Stimulated activated CD8-positive, alpha-beta memory T cell treated with anti-CD3 and anti-CD28 coated beads, Interleukin-2, amount 100 ng/mL, for 1 hour (primary cell): ENCODE measurements around the gene DUOXA1.
"Not testable (repeated sequence)": the region's sequence is repeated elsewhere in the genome, so short reads cannot be mapped to it uniquely, and the experiment has no call there.

Experiments
- DNase-seq, 2 donors: peaks; one replicate each; pipeline ENCODE4 v3.0.0-alpha.2; 2020; ENCODE audit warnings: low read depth in 2 of 2

DUOXA1 gene

GRCh38 chr15:45113380-45113990 lies 16.2 kb downstream of the DUOXA1 start:
- DNase-seq: no peak

GRCh38 chr15:45112591-45113379 lies 16.9 kb downstream of the DUOXA1 start:
- DNase-seq: no peak

- no peak for DNase-seq
Measured at GRCh38 chr15:45112143-45112590, 17.5 kb downstream of the DUOXA1 start.

GRCh38 chr15:45111390-45112142 lies 18.1 kb downstream of the DUOXA1 start:
- DNase-seq: no peak

DNA sequence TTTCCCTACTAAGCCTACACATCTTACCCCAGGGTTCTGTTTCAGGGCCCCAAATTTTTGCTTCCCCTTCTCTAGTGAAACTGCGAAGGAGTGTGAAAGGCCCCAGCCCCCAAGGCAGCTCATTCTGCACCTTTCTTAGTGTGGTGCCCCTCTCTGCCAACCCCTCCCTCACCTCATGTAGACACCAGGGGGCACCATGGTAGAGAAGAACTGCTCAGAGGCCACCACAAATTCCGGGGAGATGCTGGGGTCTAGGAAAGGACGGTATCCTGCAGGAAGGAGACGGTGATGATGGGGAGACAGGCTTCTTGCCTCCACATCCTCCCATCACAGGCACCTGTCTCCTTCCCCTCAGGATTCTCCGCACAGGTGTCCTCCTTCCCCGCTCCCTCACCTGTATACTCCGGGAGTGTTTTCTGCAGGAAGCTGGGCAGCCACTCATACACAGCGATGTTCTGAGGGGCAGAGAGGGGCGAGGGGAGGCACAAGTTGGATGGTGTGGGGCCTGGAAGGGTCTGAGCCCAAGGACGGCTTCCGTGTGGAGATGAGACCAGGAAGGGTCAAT lies 19.3 kb downstream of the DUOXA1 start:
- no peak for DNase-seq

GRCh38 chr15:45107941-45108630 lies 21.6 kb downstream of the DUOXA1 start:
- no peak for DNase-seq

DNA sequence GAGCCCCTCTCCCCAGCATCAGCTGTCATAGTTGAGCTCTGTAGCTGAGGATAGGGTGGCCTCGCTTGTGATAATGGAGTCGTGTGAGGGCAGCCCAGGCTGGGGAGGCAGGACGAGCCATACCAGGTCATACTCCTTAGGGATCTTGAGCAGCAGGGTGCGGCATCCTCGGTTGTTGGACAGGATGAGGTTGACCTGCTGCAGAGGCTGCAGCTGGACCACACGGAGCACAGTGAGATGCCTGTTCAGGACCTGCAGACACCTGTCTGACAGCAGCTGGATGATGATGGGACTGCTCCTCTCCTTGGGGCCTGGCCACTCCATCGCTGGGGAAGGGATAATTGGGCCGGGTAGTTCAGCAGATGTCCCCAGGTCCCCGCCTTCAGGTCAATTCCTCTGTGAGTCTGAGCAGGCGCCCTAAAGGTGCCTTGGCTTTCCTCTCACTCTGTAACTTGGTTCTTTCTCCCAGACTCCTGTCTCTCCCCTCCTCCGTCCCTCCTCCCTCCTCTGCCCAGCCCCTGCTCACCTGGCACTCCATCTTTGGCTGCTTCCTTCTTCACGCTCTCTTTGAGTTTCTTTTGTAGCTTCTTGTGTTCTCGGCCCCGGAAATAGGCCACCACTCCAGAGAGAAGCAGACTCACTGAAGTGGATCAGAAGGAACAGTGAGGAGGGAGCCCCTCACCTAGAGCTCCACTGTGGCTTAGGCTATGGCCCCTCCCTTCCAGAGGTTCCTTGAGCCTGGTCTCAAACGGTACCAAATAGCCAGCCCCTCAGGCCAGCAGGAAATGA lies 23.5 kb downstream of the DUOXA1 start:
- no peak for DNase-seq

- DNase-seq: no peak
Measured at GRCh38 chr15:45105586-45105985, 24.1 kb downstream of the DUOXA1 start.

- DNase-seq: not testable (repeated sequence)
Measured at GRCh38 chr15:45104170-45104569, 25.5 kb downstream of the DUOXA1 start.

DNA sequence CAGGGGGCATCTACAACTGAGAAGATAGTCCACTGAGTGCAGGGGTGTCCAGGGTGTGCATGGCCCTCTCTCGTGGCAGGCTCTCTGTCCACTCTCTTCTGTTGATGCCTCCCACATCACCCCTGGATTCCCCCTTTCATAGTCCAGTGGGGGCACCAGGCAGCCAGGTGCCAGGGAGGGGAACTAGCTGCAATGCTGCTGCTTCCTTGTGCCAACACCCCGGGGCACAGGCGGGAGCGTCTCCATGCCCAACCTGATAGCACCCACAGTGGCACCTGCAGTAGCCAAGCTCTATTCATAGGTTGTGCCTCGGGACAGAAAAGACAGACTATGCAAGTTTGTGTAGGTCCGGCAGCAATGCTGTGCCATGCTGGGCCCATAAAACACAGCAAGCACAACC lies 27.5 kb downstream of the DUOXA1 start:
- DNase-seq: no peak

- no peak for DNase-seq
Measured at GRCh38 chr15:45101749-45102148, 27.9 kb downstream of the DUOXA1 start.

- DNase-seq: no peak
Measured at GRCh38 chr15:45100884-45101625, 28.6 kb downstream of the DUOXA1 start.

- no peak for DNase-seq
Measured at GRCh38 chr15:45099549-45100165, 30.0 kb downstream of the DUOXA1 start.

- DNase-seq: no peak
Measured at GRCh38 chr15:45097466-45097865, 32.2 kb downstream of the DUOXA1 start.

DNA sequence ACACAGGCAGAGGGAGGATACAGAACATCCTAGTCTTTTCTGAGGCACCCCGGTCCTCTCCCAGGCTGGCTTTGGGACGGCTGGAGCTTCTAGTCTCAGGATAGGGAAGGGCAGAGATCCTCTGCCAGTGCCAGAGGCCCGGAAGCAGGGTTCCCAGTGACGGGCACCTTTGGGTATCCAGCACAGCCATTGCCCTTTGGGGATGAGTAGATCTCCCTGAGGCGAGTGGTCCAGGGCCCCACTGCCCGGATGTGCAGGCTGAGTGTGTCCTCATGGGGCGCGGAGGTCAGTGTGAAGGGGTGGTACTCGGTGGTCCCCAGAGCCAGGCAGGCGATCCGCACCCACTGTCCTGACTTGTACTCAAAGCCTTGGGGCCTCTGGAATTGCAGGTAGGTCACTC lies 34.0 kb downstream of the DUOXA1 start:
- no peak for DNase-seq

DNA sequence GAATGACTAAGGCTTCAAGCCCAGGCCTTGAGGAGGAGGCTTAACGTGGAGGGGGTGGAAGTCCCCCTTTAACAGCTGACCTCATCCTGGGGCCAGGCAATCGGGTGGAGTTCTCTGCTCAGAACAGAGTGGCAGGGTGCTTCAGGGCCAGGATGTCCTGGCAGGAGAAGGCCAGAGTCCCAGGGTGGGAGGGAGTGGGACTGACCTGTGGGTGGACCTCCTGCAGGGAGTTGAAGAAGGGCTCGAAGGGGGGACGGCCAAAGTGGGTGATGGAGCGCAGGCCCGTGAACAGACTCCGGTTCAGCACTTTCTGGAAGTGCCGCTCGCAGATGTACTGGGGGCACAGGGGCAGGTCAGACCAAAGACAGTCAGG lies 35.3 kb downstream of the DUOXA1 start:
- no peak for DNase-seq

DNA sequence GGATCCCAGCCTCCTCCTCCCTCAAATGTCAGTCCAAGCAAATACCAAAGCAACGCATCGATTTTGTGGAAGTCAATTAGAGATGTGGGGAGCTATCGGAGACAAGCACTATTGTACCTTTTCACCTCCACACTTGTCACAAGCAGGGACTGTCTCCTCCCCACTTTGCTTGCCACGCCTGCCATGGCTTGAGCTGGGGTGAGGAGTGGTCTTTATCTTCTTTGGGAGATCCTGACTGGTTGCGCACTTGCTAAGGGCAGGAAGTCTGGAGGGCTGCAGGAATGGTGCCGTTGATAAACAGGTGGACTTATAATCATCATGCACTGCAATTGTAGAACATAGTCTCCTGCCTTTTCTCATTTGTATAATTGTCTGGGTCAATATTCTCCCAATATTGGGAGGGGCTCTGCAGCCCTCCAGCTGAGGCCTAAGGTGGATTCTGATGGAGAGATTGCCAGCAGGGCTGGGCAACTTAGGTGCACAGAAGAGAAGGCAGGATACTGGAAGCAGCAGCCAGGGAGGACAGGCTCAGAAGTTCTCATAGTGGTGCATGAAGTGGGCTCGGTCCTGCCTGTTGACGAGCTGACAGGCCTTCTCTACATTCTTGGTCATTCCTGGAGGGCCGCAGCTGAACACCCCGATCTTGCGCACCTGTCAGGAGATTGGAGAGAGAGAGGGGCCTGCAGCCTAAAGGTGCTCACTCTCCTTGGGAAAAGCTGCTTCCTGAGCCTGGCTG lies 35.9 kb downstream of the DUOXA1 start:
- DNase-seq: no peak

- no peak for DNase-seq
Measured at GRCh38 chr15:45093013-45093412, 36.7 kb downstream of the DUOXA1 start.

- DNase-seq: no peak
Measured at GRCh38 chr15:45091576-45091975, 38.1 kb downstream of the DUOXA1 start.
